Stomach smooth muscle (tissue), 2 donors: ENCODE measurements around the gene TGFB3.
"Not testable (repeated sequence)": the region's sequence is repeated elsewhere in the genome, so short reads cannot be mapped to it uniquely, and the experiment has no call there.

Experiments used
- H3K27ac ChIP-seq: one replicate; pipeline ENCODE4 v1.7.0; 2013; ENCODE audit warnings: mild to moderate bottlenecking, low read length, inconsistent platforms
- H3K27me3 ChIP-seq, 2 donors: one replicate each; pipeline ENCODE4 v1.7.0; 2013; ENCODE audit warnings: low read length in 2 of 2; ENCODE audit not compliant: insufficient read depth in 2 of 2, control insufficient read depth in 1 of 2
- H3K36me3 ChIP-seq, 2 donors: one replicate each; pipeline ENCODE4 v1.7.0; 2013; ENCODE audit warnings: low read length in 2 of 2; ENCODE audit not compliant: control insufficient read depth in 2 of 2, insufficient read depth in 2 of 2
- H3K4me1 ChIP-seq: one replicate; pipeline ENCODE4 v1.7.0; 2013; ENCODE audit warnings: low read length; ENCODE audit not compliant: control insufficient read depth, insufficient read depth
- H3K4me3 ChIP-seq, 2 donors: one replicate each; pipeline ENCODE4 v1.7.0; 2013; ENCODE audit warnings: low read length in 2 of 2
- H3K9ac ChIP-seq, 2 donors: one replicate each; pipeline ENCODE4 v1.7.0; 2013; ENCODE audit warnings: low read length in 2 of 2, mild to moderate bottlenecking in 1 of 2
- H3K9me3 ChIP-seq, 2 donors: one replicate each; pipeline ENCODE4 v1.7.0; 2013; ENCODE audit warnings: low read length in 2 of 2; ENCODE audit not compliant: control insufficient read depth in 2 of 2
- donor health status: healthy.
- donor health status: Pancreatic carcinoma.

The TGFB3 gene

GRCh38 chr14:75981426-75982265 lies at the start of gene TGFB3:
TGFB3 (minus strand) TSS chr14:75981995; CDS start chr14:75980893, 1,102 bp downstream.
- Histone ChIP-seq H3K9ac (peak within 1 kb of the TSS; percentile 78 to 89), H3K4me1 (peaks cover 56% of the 10 kb centered on the region), H3K4me3 (peak within 1 kb of the TSS; percentile 63 to 84), H3K36me3 (no peaks in the 10 kb centered on the region), H3K27me3 (no peaks in the 10 kb centered on the region), H3K9me3 (no peaks in the 10 kb centered on the region), H3K27ac (peak within 1 kb of the TSS; percentile 97)

- peaks cover 11 to 13% of the 10 kb centered on the region in 2 donors for H3K36me3 ChIP-seq
- H3K4me3 ChIP-seq: no peak overlapping the region
Observed at GRCh38 chr14:76024211-76024907, 42.6 kb upstream of the TGFB3 start.

GRCh38 chr14:76023757-76024156 lies 42.0 kb upstream of the TGFB3 start:
- Histone ChIP-seq H3K36me3 (peaks cover 11 to 13% of the 10 kb centered on the region in 2 donors), H3K9me3 (no peaks in the 10 kb centered on the region), H3K4me1 (no peaks in the 10 kb centered on the region), H3K27ac (no peak overlapping the region), H3K9ac (no peak overlapping the region), H3K27me3 (no peaks in the 10 kb centered on the region), H3K4me3 (no peak overlapping the region)

More at GRCh38 chr14:76024211-76024907, 42.6 kb upstream of the TGFB3 start:
- no peaks in the 10 kb centered on the region for H3K27me3 ChIP-seq
- no peaks in the 10 kb centered on the region for H3K4me1 ChIP-seq
- no peak overlapping the region for H3K27ac ChIP-seq
- no peaks in the 10 kb centered on the region for H3K9me3 ChIP-seq
- H3K9ac ChIP-seq: no peak overlapping the region

GRCh38 chr14:76022991-76023390 lies 41.2 kb upstream of the TGFB3 start:
- Histone ChIP-seq H3K27me3 (no peaks in the 10 kb centered on the region), H3K36me3 (peaks cover 11 to 13% of the 10 kb centered on the region in 2 donors), H3K27ac (no peak overlapping the region)

GRCh38 chr14:76019676-76020075 lies 37.9 kb upstream of the TGFB3 start:
- Histone ChIP-seq H3K9ac (no peak overlapping the region), H3K4me1 (no peaks in the 10 kb centered on the region), H3K36me3 (peaks cover 8 to 13% of the 10 kb centered on the region in 2 donors), H3K9me3 (no peaks in the 10 kb centered on the region), H3K27ac (no peak overlapping the region), H3K27me3 (no peaks in the 10 kb centered on the region), H3K4me3 (no peak overlapping the region)

More at GRCh38 chr14:76022991-76023390, 41.2 kb upstream of the TGFB3 start:
- Histone ChIP-seq H3K9me3 (no peaks in the 10 kb centered on the region), H3K9ac (no peak overlapping the region), H3K4me3 (no peak overlapping the region), H3K4me1 (no peaks in the 10 kb centered on the region)

GRCh38 chr14:76015668-76016067 lies 33.9 kb upstream of the TGFB3 start:
- H3K9ac ChIP-seq: no peak overlapping the region
- H3K4me1 ChIP-seq: no peaks in the 10 kb centered on the region
- no peaks in the 10 kb centered on the region for H3K9me3 ChIP-seq
- H3K36me3 ChIP-seq: peaks cover 0 to 25% of the 10 kb centered on the region in 2 donors
- no peak overlapping the region for H3K4me3 ChIP-seq
- no peaks in the 10 kb centered on the region for H3K27me3 ChIP-seq
- no peak overlapping the region for H3K27ac ChIP-seq

GRCh38 chr14:76015191-76015590 lies 33.4 kb upstream of the TGFB3 start:
- no peaks in the 10 kb centered on the region for H3K9me3 ChIP-seq
- no peak overlapping the region for H3K27ac ChIP-seq
- H3K27me3 ChIP-seq: no peaks in the 10 kb centered on the region
- no peak overlapping the region for H3K4me3 ChIP-seq
- no peak overlapping the region for H3K9ac ChIP-seq
- peaks cover 0 to 21% of the 10 kb centered on the region in 2 donors for H3K36me3 ChIP-seq
- no peaks in the 10 kb centered on the region for H3K4me1 ChIP-seq

- Histone ChIP-seq H3K4me3 (peak overlapping the region in 1 of 2 donors; percentile 23), H3K27ac (peak overlapping the region; percentile 42)
Observed at GRCh38 chr14:76012354-76012753, 30.6 kb upstream of the TGFB3 start.

GRCh38 chr14:76011930-76012329 lies 30.1 kb upstream of the TGFB3 start:
- Histone ChIP-seq H3K27ac (no peak overlapping the region), H3K36me3 (peaks cover 13 to 34% of the 10 kb centered on the region in 2 donors)

More at GRCh38 chr14:76012354-76012753, 30.6 kb upstream of the TGFB3 start:
- H3K27me3 ChIP-seq: no peaks in the 10 kb centered on the region
- H3K36me3 ChIP-seq: peaks cover 9 to 33% of the 10 kb centered on the region in 2 donors
- H3K4me1 ChIP-seq: no peaks in the 10 kb centered on the region
- no peaks in the 10 kb centered on the region for H3K9me3 ChIP-seq
- no peak overlapping the region for H3K9ac ChIP-seq

GRCh38 chr14:76009627-76010026 lies 27.8 kb upstream of the TGFB3 start:
- not testable (repeated sequence) for H3K4me1 ChIP-seq, H3K4me3 ChIP-seq, H3K27me3 ChIP-seq, H3K9me3 ChIP-seq, H3K27ac ChIP-seq, H3K9ac ChIP-seq
- peaks cover 22 to 49% of the 10 kb centered on the region in 2 donors for H3K36me3 ChIP-seq

More at GRCh38 chr14:76011930-76012329, 30.1 kb upstream of the TGFB3 start:
- Histone ChIP-seq H3K9ac (no peak overlapping the region), H3K27me3 (no peaks in the 10 kb centered on the region), H3K4me1 (no peaks in the 10 kb centered on the region), H3K4me3 (no peak overlapping the region), H3K9me3 (no peaks in the 10 kb centered on the region)
